HG02759 (cell line): Measurements from ENCODE around the gene DMPK.

Experiments
- ATAC-seq: cut with Tn5 transposase; IDR thresholded peaks from one replicate; pipeline ENCODE4 v1.9.1; 2021; ENCODE audit warnings: mild to moderate bottlenecking, moderate library complexity; ENCODE audit not compliant: unreplicated experiment

The DMPK gene

GRCh38 chr19:45782162-45782691 is at the start of gene DMPK:
Gene DMPK, minus strand, starts transcription at chr19:45782490. Its CDS starts 138 bp downstream, at chr19:45782352.
- no peak for ATAC-seq

- no peak for ATAC-seq
Observed at GRCh38 chr19:45828945-45829344, 46.7 kb upstream of the DMPK start.

- ATAC-seq: no peak
Observed at GRCh38 chr19:45828523-45828922, 46.2 kb upstream of the DMPK start.

- no peak for ATAC-seq
Observed at GRCh38 chr19:45827459-45828093, 45.3 kb upstream of the DMPK start.

- ATAC-seq: no peak
Observed at GRCh38 chr19:45826934-45827333, 44.6 kb upstream of the DMPK start.

- no peak for ATAC-seq
Observed at GRCh38 chr19:45825917-45826893, 43.9 kb upstream of the DMPK start.

GRCh38 chr19:45825263-45825605 is 42.9 kb upstream of the DMPK start:
- ATAC-seq: no peak

- no peak for ATAC-seq
Observed at GRCh38 chr19:45824531-45825262, 42.4 kb upstream of the DMPK start.

GRCh38 chr19:45824041-45824471 is 41.8 kb upstream of the DMPK start:
- no peak for ATAC-seq

- ATAC-seq: no peak
Observed at GRCh38 chr19:45823182-45823581, 40.9 kb upstream of the DMPK start.

- no peak for ATAC-seq
Observed at GRCh38 chr19:45822716-45823115, 40.4 kb upstream of the DMPK start.

- ATAC-seq: no peak
Observed at GRCh38 chr19:45821570-45821969, 39.3 kb upstream of the DMPK start.

- ATAC-seq: no peak
Observed at GRCh38 chr19:45821103-45821521, 38.8 kb upstream of the DMPK start.

GRCh38 chr19:45820413-45821102 is 38.3 kb upstream of the DMPK start:
- ATAC-seq: no peak

GRCh38 chr19:45819769-45820168 is 37.5 kb upstream of the DMPK start:
- no peak for ATAC-seq

GRCh38 chr19:45817725-45818301 is 35.5 kb upstream of the DMPK start:
- ATAC-seq: no peak

GRCh38 chr19:45817010-45817724 is 34.9 kb upstream of the DMPK start:
- peak; percentile 91 for ATAC-seq

- no peak for ATAC-seq
Observed at GRCh38 chr19:45816236-45817009, 34.1 kb upstream of the DMPK start.
